ENCODE measurements around the gene FAR1. TPM values are rescaled to one million over a fixed set of nuclear protein-coding genes. Genes with fewer than 3 reads are reported as not detected.

FAR1 gene
- total RNA-seq, 1 donor from 2014 or later: 81.3 TPM

GRCh38 chr11:13669544-13670488 is 1.3 kb downstream of the FAR1 start:
- no peak for DNase-seq (ENCODE audit: low read depth)

- no peak for DNase-seq (ENCODE audit: low read depth)
These were observed 4.2 kb downstream of the FAR1 start for GRCh38 chr11:13672576-13673210.

- DNase-seq (ENCODE audit: low read depth): peak; percentile 20
These were observed 6.5 kb downstream of the FAR1 start for GRCh38 chr11:13674799-13675509.

- DNase-seq (ENCODE audit: low read depth): no peak
These were observed 8.1 kb downstream of the FAR1 start for GRCh38 chr11:13676576-13676975.

GRCh38 chr11:13679768-13680167 is 11.3 kb downstream of the FAR1 start:
- no peak for DNase-seq (ENCODE audit: low read depth)

- no peak for DNase-seq (ENCODE audit: low read depth)
These were observed 12.2 kb downstream of the FAR1 start for GRCh38 chr11:13680501-13681264.

- no peak for DNase-seq (ENCODE audit: low read depth)
These were observed 13.0 kb downstream of the FAR1 start for GRCh38 chr11:13681446-13681845.

- DNase-seq (ENCODE audit: low read depth): no peak
These were observed 13.7 kb downstream of the FAR1 start for GRCh38 chr11:13682212-13682611.

GRCh38 chr11:13685461-13686108 is 17.1 kb downstream of the FAR1 start:
- no peak for DNase-seq (ENCODE audit: low read depth)

- DNase-seq (ENCODE audit: low read depth): no peak
These were observed 18.3 kb downstream of the FAR1 start for GRCh38 chr11:13686776-13687175.

- no peak for DNase-seq (ENCODE audit: low read depth)
These were observed 18.8 kb downstream of the FAR1 start for GRCh38 chr11:13687271-13687670.

- DNase-seq (ENCODE audit: low read depth): no peak
These were observed 22.9 kb downstream of the FAR1 start for GRCh38 chr11:13691286-13691899.

GRCh38 chr11:13692172-13692571 is 23.7 kb downstream of the FAR1 start:
- no peak for DNase-seq (ENCODE audit: low read depth)

GRCh38 chr11:13694115-13694514 is 25.6 kb downstream of the FAR1 start:
- DNase-seq (ENCODE audit: low read depth): no peak

GRCh38 chr11:13695886-13696285 is 27.4 kb downstream of the FAR1 start:
- no peak for DNase-seq (ENCODE audit: low read depth)

GRCh38 chr11:13697710-13698109 is 29.2 kb downstream of the FAR1 start:
- DNase-seq (ENCODE audit: low read depth): no peak

- no peak for DNase-seq (ENCODE audit: low read depth)
These were observed 29.7 kb downstream of the FAR1 start for GRCh38 chr11:13698132-13698531.

GRCh38 chr11:13699041-13699440 is 30.6 kb downstream of the FAR1 start:
- DNase-seq (ENCODE audit: low read depth): no peak

GRCh38 chr11:13699870-13700269 is 31.4 kb downstream of the FAR1 start:
- DNase-seq (ENCODE audit: low read depth): no peak

GRCh38 chr11:13701506-13701905 is 33.0 kb downstream of the FAR1 start:
- DNase-seq (ENCODE audit: low read depth): no peak

- no peak for DNase-seq (ENCODE audit: low read depth)
These were observed 33.6 kb downstream of the FAR1 start for GRCh38 chr11:13702071-13702470.

All from renal cortical epithelial cell (primary cell).